ENCODE data around the gene CIART. TPM values are rescaled to one million over a fixed set of nuclear protein-coding genes. Genes with fewer than 3 reads are reported as not detected.

CIART gene
- total and polyA plus RNA-seq, 2 donors (not counting 3 experiments of a cell fraction or from before 2014, with no cell fraction given): 2.4 to 4.3 TPM

GRCh38 chr1:150269451-150269850 is 12.9 kb upstream of the CIART start:
- H3K79me2 ChIP-seq (ENCODE audit: control insufficient read depth, insufficient read depth, low read length): peaks cover 19% of the 10 kb centered on the region
- H3K36me3 ChIP-seq (ENCODE audit: control insufficient read depth in 2 of 2, extremely low read depth in 1 of 2, insufficient read depth in 2 of 2, low read length in 2 of 2): peaks cover 3 to 17% of the 10 kb centered on the region in 2 experiments
- no peaks in the 10 kb centered on the region for H3K9me1 ChIP-seq (replicated peaks; ENCODE audit: control insufficient read depth, extremely low read depth, insufficient read depth, low read length)
- TF ChIP-seq EZH2 (IDR thresholded peaks at IDR 0.05; ENCODE audit: borderline replicate concordance, low read depth, low read length, severe bottlenecking): no peak
- TF ChIP-seq MYC (IDR thresholded peaks at IDR 0.05; ENCODE audit: low read depth, low read length): no peak
- TF ChIP-seq, protein P1, sequence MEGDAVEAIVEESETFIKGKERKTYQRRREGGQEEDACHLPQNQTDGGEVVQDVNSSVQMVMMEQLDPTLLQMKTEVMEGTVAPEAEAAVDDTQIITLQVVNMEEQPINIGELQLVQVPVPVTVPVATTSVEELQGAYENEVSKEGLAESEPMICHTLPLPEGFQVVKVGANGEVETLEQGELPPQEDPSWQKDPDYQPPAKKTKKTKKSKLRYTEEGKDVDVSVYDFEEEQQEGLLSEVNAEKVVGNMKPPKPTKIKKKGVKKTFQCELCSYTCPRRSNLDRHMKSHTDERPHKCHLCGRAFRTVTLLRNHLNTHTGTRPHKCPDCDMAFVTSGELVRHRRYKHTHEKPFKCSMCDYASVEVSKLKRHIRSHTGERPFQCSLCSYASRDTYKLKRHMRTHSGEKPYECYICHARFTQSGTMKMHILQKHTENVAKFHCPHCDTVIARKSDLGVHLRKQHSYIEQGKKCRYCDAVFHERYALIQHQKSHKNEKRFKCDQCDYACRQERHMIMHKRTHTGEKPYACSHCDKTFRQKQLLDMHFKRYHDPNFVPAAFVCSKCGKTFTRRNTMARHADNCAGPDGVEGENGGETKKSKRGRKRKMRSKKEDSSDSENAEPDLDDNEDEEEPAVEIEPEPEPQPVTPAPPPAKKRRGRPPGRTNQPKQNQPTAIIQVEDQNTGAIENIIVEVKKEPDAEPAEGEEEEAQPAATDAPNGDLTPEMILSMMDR (IDR thresholded peaks at IDR 0.05; ENCODE audit: extremely low read depth in 1 of 2, insufficient read depth in 1 of 2, low read depth in 1 of 2, low read length in 2 of 2): no peak
- no peak for TF ChIP-seq FOS (IDR thresholded peaks at IDR 0.05; ENCODE audit: borderline replicate concordance, insufficient read depth, low read length)
- TF ChIP-seq, protein P2, sequence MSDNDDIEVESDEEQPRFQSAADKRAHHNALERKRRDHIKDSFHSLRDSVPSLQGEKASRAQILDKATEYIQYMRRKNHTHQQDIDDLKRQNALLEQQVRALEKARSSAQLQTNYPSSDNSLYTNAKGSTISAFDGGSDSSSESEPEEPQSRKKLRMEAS (IDR thresholded peaks at IDR 0.05; ENCODE audit: insufficient read depth, insufficient read length): no peak
- no peak for TF ChIP-seq POLR2AphosphoS5 (IDR thresholded peaks at IDR 0.05; ENCODE audit: insufficient read depth, low read depth, low read length)
- no peak for TF ChIP-seq POLR2A (IDR thresholded peaks at IDR 0.05; ENCODE audit: low read depth, low read length)
- no peak for TF ChIP-seq GATA2 (IDR thresholded peaks at IDR 0.05; ENCODE audit: insufficient read depth, insufficient read length, low read depth, low read length)
- no peak for TF ChIP-seq JUN (IDR thresholded peaks at IDR 0.05; ENCODE audit: borderline replicate concordance, insufficient read depth, insufficient read length, low read depth)
- H3K27ac ChIP-seq (ENCODE audit: insufficient read depth, low read depth, low read length): peak overlapping the region; percentile 89
- ChIA-PET POLR2A (interaction anchor here (1.0 to 1.3 kb wide), 2 partner anchors 9 to 52 kb away, joined by 5 to 10 read pairs; partner anchors contain the start of gene PRPF3), CTCF (interaction anchor here (1.2 to 16.3 kb wide), 3 partner anchors 9 to 12 kb away, joined by 3 to 466 read pairs (median 23); partner anchors contain the start of genes CA14 and CIART)
- H3K27me3 ChIP-seq (ENCODE audit: control insufficient read depth in 2 of 2, insufficient read depth in 2 of 2, low read length in 2 of 2): no peaks in the 10 kb centered on the region
- H3K9ac ChIP-seq (replicated peaks; ENCODE audit: extremely low read depth, insufficient read depth, low read length): peak overlapping the region; percentile 80
- peak overlapping the region; percentile 92 for H2AFZ ChIP-seq (ENCODE audit: low read depth, low read length)
- no peaks in the 10 kb centered on the region for H4K20me1 ChIP-seq (replicated peaks; ENCODE audit: control insufficient read depth, extremely low read depth, insufficient read depth, low read length)
- H3K4me3 ChIP-seq (replicated peaks in 1 of 3; ENCODE audit: insufficient read depth in 1 of 3, low read depth in 1 of 3, low read length in 3 of 3): peak overlapping the region; percentile 51 to 84 (median 77)
- intact Hi-C loops (cut with micrococcal nuclease): loop anchor here (1.0 kb wide), 5 partner anchors 12 to 52 kb away; partner anchors contain the start of genes ANP32E, MRPS21 and PRPF3
- H3K9me3 ChIP-seq (replicated peaks; ENCODE audit: control insufficient read depth, insufficient read depth, low read length): no peaks in the 10 kb centered on the region
- no peak for FAIRE-seq
- no peak for DNase-seq (ENCODE audit: low read depth, low spot score)
- TSS peak; percentile 72 for BruUV-seq (replicated peaks)
- dilution Hi-C loops (cut with MboI; ENCODE audit: extremely low pct_ligation_motif_present, low sequenced_read_pairs): no loop called here
- peak overlapping the region; percentile 97 for H3K4me2 ChIP-seq (ENCODE audit: insufficient read depth, low read length)
- peaks cover 41% of the 10 kb centered on the region for H3K4me1 ChIP-seq (ENCODE audit: control insufficient read depth, extremely low read depth, insufficient read depth, low read length)
